Caco-2 (cell line): ENCODE data around the gene SIDT1. TPM values are rescaled to one million over a fixed set of nuclear protein-coding genes. Genes with fewer than 3 reads are reported as not detected.

ENCODE experiments used
- BruUV-seq: library from RNA; stranded (reverse); fragments of 400-500 nt; replicated peaks from 2 replicates; lab custom pipeline; 2021; lab: Mats Ljungman, UMichigan
- CTCF ChIA-PET: fragments of 300-600 bp; sonication (Branson Sonifier 250); formaldehyde crosslinking; loops from one replicate; lab custom pipeline; 2022; ENCODE audit warnings: antibody characterized with exemption; lab: Charles Lee
- POLR2A ChIA-PET: fragments of 300-600 bp; sonication (Branson Sonifier 250); formaldehyde crosslinking; loops from one replicate; lab custom pipeline; 2022; ENCODE audit warnings: antibody characterized with exemption; lab: Charles Lee
- DNase-seq, 2 experiments: peaks; one replicate each; pipeline versions ENCODE4 v3.0.0 to v3.0.0-alpha.2; 2020 to 2022
- H3K27me3 ChIP-seq: replicated peaks from 2 replicates; pipeline ENCODE4 v1.6.0; 2011; ENCODE audit warnings: low read length; ENCODE audit not compliant: control insufficient read depth, insufficient read depth
- H3K36me3 ChIP-seq: 2 replicates; pipeline ENCODE4 v1.5.1; 2011; ENCODE audit warnings: low read length; ENCODE audit not compliant: control insufficient read depth, insufficient read depth
- H3K4me1 ChIP-seq: fragments of 250-450 bp; sonication (Bioruptor Pico); 2 replicates; pipeline ENCODE4 v1.5.1; 2020; ENCODE audit warnings: mild to moderate bottlenecking
- H3K4me3 ChIP-seq: 2 replicates; pipeline ENCODE4 v1.5.1; 2011; ENCODE audit warnings: low read depth, mild to moderate bottlenecking, control low read depth, low read length
- H3K9me3 ChIP-seq: fragments of 250-450 bp; sonication (Bioruptor Pico); 2 replicates; pipeline ENCODE4 v1.5.1; 2020; ENCODE audit warnings: mild to moderate bottlenecking, moderate library complexity
- H3K27ac Mint-ChIP-seq: one replicate; pipeline ENCODE4 v1.8.0; 2022; ENCODE audit warnings: mixed read lengths; ENCODE audit not compliant: unreplicated experiment
- H3K27me3 Mint-ChIP-seq: one replicate; pipeline ENCODE4 v1.8.0; 2022; ENCODE audit warnings: mixed read lengths; ENCODE audit not compliant: insufficient read depth, unreplicated experiment
- H3K36me3 Mint-ChIP-seq: one replicate; pipeline ENCODE4 v1.8.0; 2022; ENCODE audit warnings: mild to moderate bottlenecking, mixed read lengths; ENCODE audit not compliant: insufficient read depth, unreplicated experiment
- H3K4me1 Mint-ChIP-seq: one replicate; pipeline ENCODE4 v1.8.0; 2022; ENCODE audit warnings: low read depth, mixed read lengths; ENCODE audit not compliant: unreplicated experiment
- H3K4me3 Mint-ChIP-seq: one replicate; pipeline ENCODE4 v1.8.0; 2022; ENCODE audit warnings: mild to moderate bottlenecking, moderate library complexity, mixed read lengths; ENCODE audit not compliant: unreplicated experiment
- H3K9me3 Mint-ChIP-seq: one replicate; pipeline ENCODE4 v1.8.0; 2022; ENCODE audit warnings: mixed read lengths; ENCODE audit not compliant: unreplicated experiment
- intact Hi-C: fragments of 100-400 bp; cut with micrococcal nuclease; formaldehyde crosslinking; loops from one replicate; pipeline ENCODE4 v1.10.0; 2022; ENCODE audit not compliant: unreplicated experiment
- total RNA-seq: library from RNA; stranded (reverse); gene quantifications from 2 replicates; pipeline ENCODE4 v1.2.3, GENCODE V29; 2022
- TF ChIP-seq, protein P1 (sequence below), 2 experiments: fragments of 200-600 bp in 1 of 2; IDR thresholded peaks; 1 replicate in 1 of 2; 2 replicates in 1 of 2; pipeline versions ENCODE4 v1.5.1 to v1.8.0; 2011 to 2022; ENCODE audit warnings: antibody characterized with exemption in 1 of 2, control low read depth in 1 of 2, inconsistent platforms in 1 of 2, low read depth in 1 of 2, low read length in 1 of 2, mild to moderate bottlenecking in 1 of 2, moderate library complexity in 1 of 2; ENCODE audit not compliant: insufficient read depth in 1 of 2, severe bottlenecking in 1 of 2, unreplicated experiment in 1 of 2

SIDT1 gene
- total RNA-seq, 1 experiment from 2014 or later, result 0.84 TPM

- no TSS peak for BruUV-seq
Measured at GRCh38 chr3:113637756-113638155, 105.4 kb downstream of the SIDT1 start.

DNA sequence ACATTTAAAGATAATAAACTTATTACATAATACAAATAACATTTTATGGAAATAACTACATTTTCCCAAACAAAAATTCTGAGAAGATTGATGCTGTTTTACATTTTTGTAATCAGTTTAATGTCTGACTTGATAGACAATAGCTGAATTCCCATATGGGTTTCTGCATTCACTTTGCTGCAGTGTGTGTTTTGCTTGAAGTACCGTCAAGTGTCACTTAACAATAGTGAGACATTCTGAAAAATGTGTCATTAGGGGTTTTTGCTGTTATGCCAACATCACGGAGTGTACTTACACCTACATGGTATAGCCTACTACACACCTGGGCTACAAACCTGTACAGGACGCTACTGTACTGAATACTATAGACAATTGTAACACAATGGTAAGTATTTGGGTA, 106.6 kb downstream of the SIDT1 start:
- H3K4me1 Mint-ChIP-seq, result no peaks in the 10 kb centered on the region
- no peaks in the 10 kb centered on the region for H3K36me3 ChIP-seq
- no peak overlapping the region for H3K27ac Mint-ChIP-seq
- no peak for DNase-seq
- no peaks in the 10 kb centered on the region for H3K36me3 Mint-ChIP-seq
- intact Hi-C loops, result no loop called here
- TF ChIP-seq, protein P1, sequence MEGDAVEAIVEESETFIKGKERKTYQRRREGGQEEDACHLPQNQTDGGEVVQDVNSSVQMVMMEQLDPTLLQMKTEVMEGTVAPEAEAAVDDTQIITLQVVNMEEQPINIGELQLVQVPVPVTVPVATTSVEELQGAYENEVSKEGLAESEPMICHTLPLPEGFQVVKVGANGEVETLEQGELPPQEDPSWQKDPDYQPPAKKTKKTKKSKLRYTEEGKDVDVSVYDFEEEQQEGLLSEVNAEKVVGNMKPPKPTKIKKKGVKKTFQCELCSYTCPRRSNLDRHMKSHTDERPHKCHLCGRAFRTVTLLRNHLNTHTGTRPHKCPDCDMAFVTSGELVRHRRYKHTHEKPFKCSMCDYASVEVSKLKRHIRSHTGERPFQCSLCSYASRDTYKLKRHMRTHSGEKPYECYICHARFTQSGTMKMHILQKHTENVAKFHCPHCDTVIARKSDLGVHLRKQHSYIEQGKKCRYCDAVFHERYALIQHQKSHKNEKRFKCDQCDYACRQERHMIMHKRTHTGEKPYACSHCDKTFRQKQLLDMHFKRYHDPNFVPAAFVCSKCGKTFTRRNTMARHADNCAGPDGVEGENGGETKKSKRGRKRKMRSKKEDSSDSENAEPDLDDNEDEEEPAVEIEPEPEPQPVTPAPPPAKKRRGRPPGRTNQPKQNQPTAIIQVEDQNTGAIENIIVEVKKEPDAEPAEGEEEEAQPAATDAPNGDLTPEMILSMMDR (IDR thresholded peaks at IDR 0.05; ENCODE audit: insufficient read depth in 1 of 2, low read depth in 1 of 2, low read length in 1 of 2, severe bottlenecking in 1 of 2, unreplicated experiment in 1 of 2), result no peak
- no peaks in the 10 kb centered on the region for H3K27me3 ChIP-seq
- H3K4me3 Mint-ChIP-seq, result no peak overlapping the region
- CTCF ChIA-PET, result no interaction called here
- H3K4me3 ChIP-seq, result no peak overlapping the region
- peaks cover 4% of the 10 kb centered on the region for H3K9me3 Mint-ChIP-seq
- no peaks in the 10 kb centered on the region for H3K4me1 ChIP-seq
- BruUV-seq, result no TSS peak
- H3K9me3 ChIP-seq, result 0 out of 2 replicates have a peak, but pooled peaks cover 2% of the 10 kb centered on the region
- H3K27me3 Mint-ChIP-seq, result peaks cover 3% of the 10 kb centered on the region
- POLR2A ChIA-PET, result no interaction called here

More at GRCh38 chr3:113637756-113638155, 105.4 kb downstream of the SIDT1 start:
- Histone ChIP-seq H3K4me1 (no peaks in the 10 kb centered on the region), H3K27me3 (no peaks in the 10 kb centered on the region), H3K36me3 (no peaks in the 10 kb centered on the region), H3K4me3 (no peak overlapping the region), H3K9me3 (no peaks in the 10 kb centered on the region)
- Mint-ChIP-seq H3K36me3 (no peaks in the 10 kb centered on the region), H3K9me3 (no peaks in the 10 kb centered on the region), H3K4me3 (no peak overlapping the region), H3K27me3 (peaks cover 3% of the 10 kb centered on the region), H3K27ac (no peak overlapping the region), H3K4me1 (no peaks in the 10 kb centered on the region)
- TF ChIP-seq, protein P1 (IDR thresholded peaks at IDR 0.05; ENCODE audit: insufficient read depth in 1 of 2, low read depth in 1 of 2, low read length in 1 of 2, severe bottlenecking in 1 of 2, unreplicated experiment in 1 of 2), result no peak
- intact Hi-C loops, result no loop called here
- DNase-seq, result no peak
- ChIA-PET POLR2A (no interaction called here), CTCF (no interaction called here)

- Histone ChIP-seq H3K4me3 (no peak overlapping the region), H3K9me3 (peaks cover 10% of the 10 kb centered on the region), H3K4me1 (no peaks in the 10 kb centered on the region), H3K36me3 (no peaks in the 10 kb centered on the region), H3K27me3 (no peaks in the 10 kb centered on the region)
- BruUV-seq, result no TSS peak
- peaks cover 3% of the 10 kb centered on the region for H3K27me3 Mint-ChIP-seq
- no peak for DNase-seq
- H3K27ac Mint-ChIP-seq, result no peak overlapping the region
- ChIA-PET POLR2A (no interaction called here), CTCF (no interaction called here)
- H3K4me1 Mint-ChIP-seq, result no peaks in the 10 kb centered on the region
- TF ChIP-seq, protein P1 (IDR thresholded peaks at IDR 0.05; ENCODE audit: insufficient read depth in 1 of 2, low read depth in 1 of 2, low read length in 1 of 2, severe bottlenecking in 1 of 2, unreplicated experiment in 1 of 2), result no peak
- peaks cover 28% of the 10 kb centered on the region for H3K9me3 Mint-ChIP-seq
- H3K36me3 Mint-ChIP-seq, result no peaks in the 10 kb centered on the region
- intact Hi-C loops, result no loop called here
- H3K4me3 Mint-ChIP-seq, result no peak overlapping the region
Measured at GRCh38 chr3:113643583-113643982, 111.2 kb downstream of the SIDT1 start.
